ENCODE data around the gene MDM1.

MDM1 gene

DNA sequence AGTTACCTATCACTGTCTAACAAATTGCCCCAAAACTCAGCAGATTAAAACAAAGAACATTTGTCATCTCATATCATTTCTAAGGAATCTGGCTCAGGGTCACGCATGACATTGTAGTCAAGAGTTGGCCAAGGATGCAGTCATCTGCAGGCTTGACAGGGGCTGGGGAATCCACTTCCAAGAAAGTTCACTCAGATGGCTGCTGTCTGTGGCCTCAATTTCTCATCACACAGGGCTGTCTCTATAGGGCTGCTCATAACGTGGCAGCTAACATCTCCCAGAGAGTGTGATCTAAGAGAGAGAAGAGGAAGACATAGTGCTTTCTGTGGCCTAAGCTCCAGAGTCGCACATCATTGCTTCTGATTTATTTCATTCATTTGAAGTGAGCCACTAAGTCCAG, 61.8 kb downstream of the MDM1 start:
- no peak for DNase-seq

DNA sequence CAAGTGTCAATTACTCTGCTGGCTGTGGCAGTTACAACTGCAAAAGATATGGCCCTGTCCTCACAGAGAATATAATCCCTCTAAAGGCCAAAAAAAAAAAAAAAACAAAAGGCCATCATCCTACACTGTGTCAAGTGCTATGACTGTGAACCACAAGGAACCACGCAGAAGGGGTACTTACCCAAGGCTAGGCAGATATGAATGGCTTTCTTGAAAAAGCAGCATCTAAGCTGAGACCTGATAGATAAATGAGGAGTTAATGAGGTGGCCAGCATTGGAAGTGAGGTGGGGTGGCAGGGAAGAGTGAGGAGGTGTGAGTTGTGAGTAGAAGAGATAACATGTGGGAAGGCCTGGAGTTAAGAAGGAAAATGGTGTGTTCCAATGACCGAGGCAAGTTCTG, 62.4 kb downstream of the MDM1 start:
- DNase-seq: no peak

DNA sequence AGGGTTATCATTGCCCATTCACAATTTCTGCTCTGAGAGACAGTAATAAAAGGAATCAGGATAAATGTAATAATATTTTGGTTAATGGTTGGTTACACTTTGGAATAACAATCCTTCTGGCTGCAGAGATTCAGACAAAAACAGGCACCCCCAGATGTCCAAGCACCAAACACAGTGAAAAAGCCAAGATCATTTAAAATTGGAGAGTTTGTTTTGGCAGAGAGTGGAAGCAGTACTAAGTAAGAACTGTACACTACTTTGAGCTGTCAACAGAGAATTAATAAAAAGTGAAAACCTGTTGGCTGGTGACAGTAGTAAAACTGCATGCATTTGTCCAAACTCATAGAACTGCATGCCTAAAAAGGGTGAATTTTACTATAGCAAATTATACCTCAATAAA, 63.2 kb downstream of the MDM1 start:
- no peak for DNase-seq

DNA sequence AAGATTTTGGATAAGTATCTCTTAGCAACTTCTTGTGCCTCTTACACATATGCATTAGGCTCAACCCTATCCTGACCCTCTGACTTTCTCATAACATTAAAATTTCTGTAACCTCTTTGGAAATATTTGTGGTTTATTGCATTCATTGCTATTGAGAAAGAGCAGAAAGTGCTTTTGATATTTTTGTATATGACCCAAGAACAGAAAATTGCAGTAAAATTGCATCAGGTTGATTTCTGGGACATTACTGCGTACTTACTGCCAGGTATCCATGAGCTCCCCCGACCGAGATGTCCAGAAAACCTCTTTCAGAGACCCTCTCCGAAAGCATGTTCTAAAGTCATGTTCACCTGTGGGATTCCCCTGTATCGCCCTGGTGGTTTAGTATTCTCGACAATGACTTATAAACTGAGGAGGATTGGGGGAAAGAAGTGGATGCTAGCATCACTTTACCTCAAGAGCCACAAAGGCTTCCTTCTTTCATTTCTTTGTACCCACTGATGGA, 64.2 kb downstream of the MDM1 start:
- no peak for DNase-seq

DNA sequence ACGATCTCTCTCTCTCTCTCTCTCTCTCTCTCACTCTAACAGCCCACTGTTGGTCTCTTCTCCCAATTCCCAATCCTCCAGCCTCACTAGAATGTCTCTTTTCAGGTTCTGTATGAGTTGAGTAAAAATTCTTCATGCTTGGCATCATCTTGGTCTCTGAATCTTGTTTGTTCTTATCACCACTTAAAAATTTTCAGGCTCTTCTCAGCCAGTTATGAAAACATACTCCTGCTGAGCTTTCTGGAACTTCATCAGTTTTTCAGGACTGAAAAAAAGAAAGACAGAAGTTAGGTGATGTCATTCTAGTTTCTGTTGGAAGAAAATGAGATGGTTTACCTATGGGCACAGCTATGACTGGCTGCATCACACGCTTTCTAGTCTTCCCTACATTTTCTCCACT, 67.3 kb downstream of the MDM1 start:
- no peak for DNase-seq

DNA sequence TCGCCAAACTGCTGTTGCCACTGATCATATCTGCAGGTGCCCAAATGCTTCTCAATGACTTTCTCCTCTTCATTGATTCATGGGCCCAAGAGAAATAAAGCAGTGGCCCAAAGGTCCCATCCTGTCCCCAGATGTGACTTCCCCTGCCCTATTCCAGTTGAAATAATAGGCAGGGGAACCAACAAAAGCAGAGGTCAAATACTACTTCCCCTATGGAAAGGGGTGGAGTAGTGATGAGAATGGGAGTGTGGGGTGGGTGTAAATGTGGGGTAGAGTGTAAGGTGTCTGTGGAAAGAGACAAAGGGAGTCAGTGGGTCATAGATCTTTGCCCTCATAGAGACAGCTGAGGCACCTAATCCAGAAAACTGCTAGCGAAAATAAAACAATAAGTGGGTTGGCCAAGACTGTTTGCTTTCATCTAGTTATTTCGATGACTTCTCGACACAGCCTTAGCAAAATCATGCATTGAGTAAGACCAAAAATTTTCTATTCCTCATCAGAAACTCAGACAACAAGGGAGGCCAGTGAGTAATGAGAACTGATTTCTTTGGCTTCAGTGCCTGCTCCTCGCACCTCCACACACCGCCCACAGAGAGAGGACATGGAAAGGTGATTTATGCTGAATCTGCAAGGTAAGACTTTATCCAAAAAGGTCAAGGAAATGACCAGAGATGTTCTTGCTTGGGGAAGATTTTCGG, 67.9 kb downstream of the MDM1 start:
- no peak for DNase-seq

DNA sequence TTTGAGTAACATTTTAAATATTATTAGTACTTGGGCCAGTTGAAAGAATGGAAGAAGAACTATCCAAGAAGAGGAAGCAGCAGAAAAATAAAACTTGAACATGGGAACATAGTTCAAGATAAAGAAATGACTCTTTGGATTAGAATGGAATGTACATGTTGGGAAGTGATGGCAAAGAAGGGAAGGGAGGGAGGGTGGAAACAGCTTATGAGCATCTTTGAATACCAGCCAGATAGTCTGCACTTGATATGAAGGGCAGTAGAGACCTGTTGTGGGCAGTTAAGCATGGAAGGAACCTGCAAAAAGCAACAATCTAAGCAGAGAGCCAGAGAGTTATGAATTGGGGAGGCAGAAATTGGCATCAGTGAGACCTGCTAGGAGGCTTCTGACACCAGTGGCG, 68.8 kb downstream of the MDM1 start:
- DNase-seq: no peak

DNA sequence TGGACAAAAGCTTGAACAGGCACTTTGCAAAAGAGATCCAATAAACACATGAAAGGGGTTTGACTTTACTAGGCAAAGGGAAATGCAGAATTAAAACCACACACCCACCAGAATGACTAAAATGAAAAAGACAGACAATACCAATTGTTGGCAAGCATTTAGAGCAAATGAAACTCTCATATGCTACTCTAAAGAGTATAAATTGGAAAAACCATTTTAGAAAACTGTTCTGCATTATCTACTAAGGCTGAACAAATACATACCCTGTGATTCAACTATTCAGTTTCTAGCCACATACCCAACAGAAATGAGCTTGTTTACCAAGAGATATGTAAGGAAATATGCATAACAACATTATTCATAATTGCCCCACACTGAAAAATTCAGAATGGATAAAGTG, 70.3 kb downstream of the MDM1 start:
- DNase-seq: no peak

DNA sequence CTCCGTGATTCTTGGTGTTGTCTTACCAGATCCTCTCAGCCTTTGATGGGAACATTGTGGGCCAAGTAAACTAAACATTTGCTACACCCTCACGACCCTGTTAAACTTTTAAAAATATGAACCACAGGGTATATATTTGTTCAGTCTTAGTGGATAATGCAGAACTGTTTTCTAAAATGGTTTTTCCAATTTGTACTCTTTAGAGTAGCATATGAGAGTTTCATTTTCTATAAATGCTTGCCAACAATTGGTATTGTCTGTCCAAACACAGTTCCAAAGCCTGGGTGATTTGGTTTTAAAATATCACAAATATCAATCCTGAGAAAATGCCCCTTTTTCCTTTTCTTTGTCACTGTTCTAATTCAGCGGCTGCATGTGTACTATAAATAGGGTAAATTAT, 72.0 kb downstream of the MDM1 start:
- DNase-seq: no peak

DNA sequence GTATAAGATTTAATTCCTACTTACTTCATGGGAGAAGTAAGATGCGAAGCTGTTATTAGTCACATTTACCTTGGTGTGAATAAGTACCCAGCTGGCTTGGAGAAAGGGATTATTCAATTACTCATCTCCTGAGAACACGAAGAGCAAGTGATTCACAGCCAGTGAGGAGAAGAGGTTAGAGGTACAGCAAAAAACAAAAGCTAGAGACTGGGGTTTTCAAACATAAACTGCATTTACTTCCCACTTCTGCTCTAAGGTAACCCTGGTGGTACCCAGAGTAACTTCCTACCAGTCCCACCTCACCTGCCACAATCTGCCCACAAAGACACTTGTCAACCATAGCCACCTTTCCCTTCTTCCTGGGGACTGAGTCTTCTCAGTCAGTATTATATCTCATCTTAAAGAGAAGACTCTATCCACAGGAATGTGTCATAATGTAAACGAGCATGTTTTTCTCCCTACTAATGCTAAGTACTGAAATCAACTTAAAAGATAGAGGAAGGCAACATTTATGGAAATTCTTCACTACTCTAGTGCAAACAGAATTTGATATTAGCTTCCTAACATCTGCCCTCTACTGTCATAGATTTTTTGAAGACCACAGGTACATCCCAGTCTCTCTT, 72.7 kb downstream of the MDM1 start:
- DNase-seq: no peak

DNA sequence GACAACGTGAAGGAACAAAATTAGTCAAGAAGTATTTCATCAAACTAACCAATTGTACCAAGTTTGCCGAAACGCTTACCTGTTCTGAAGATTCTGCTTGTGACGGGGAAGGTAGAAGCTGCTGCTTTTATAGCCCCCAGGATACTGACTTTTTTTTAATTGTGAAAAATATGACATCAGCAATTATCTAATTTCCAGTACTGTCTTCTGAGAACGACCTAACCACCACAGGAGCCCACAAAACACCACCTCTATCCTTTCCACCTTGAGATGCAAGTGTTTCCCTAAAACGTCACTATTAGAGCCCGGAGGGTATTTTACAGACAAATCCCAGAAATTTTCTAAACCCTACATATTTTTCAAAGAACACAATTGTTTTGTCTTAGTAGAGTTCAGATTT, 78.7 kb downstream of the MDM1 start, which contains the start of gene IL22:
Gene IL22, minus strand, starts transcription at position 101 of the 400 bp plus-strand sequence. CDS start 156 bp downstream, outside the sequence.
- no peak for DNase-seq

DNA sequence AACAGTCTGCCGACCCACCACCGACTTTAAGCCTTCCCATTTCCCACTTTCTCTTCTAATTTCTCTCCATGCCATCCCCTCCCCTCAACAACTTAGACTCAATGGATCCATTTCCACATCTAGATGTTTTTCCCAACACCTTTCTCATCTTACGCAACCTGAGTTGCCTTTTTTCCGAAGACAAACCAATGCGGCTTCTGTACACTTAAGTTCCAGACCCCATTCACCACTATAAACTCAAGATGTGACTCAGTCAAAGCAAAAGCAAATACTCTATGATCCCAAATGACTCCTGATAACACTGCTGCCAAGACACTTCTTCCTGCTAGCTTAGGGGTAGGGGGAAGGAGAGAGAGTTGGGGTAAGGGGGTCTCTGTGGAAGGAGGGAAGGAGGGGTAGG, 80.1 kb downstream of the MDM1 start:
- DNase-seq: no peak

DNA sequence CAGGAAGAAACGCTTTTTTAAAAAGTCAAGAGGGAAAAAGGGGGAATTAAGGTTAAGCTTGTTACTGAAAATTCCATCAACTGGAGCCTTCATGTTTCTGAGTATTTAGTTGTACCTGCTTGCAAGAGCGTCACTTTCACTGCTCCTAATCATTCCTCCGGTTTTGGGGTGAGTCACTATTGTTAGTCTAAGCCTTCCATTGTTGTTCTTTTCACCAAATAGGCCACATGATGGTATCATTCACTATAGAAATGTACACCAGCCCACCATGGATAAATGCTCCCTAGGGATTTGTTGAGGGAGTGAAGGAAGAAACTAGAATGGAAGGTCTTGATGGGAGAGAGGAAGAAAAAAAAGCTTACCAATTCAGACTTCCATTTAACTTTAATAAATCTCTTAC, 81.7 kb downstream of the MDM1 start:
- no peak for DNase-seq

DNA sequence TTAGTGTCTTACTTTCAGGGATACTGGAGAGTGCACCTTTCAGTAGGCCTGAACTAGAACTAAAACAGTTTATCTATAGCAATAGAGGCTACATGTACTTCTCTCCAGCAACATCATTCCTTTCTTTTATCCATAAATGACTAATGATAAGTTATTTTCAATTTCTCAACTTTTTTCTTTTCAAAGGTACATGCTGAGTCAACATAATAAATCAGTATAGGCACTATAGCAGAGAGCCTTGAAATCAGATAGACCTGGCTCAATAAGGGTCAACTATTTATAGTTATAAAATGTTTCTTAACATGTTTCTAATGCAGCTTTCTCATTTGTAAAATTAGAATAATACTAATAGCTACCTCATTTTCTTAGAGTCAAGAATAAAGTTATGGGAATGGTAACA, 84.4 kb downstream of the MDM1 start:
- DNase-seq: no peak

DNA sequence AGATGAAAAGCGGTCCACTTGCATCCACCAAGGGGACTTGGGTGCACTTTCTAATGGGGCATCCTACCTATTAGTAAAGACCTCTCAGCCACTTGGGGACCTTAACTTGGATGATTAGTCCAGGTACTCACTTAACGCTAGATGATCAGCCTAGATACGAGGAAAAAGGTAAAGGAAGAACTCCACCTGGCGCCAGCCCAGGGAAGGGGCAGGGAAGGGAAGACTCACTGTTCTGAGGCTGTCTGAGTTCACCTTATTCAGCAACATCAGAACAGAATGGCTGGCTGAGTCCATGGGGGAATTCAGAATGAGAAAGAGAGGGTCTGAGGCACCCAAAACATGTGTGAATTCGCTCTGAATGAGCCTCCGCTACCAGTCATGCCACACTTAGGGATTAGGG, 85.8 kb downstream of the MDM1 start:
- DNase-seq: no peak

DNA sequence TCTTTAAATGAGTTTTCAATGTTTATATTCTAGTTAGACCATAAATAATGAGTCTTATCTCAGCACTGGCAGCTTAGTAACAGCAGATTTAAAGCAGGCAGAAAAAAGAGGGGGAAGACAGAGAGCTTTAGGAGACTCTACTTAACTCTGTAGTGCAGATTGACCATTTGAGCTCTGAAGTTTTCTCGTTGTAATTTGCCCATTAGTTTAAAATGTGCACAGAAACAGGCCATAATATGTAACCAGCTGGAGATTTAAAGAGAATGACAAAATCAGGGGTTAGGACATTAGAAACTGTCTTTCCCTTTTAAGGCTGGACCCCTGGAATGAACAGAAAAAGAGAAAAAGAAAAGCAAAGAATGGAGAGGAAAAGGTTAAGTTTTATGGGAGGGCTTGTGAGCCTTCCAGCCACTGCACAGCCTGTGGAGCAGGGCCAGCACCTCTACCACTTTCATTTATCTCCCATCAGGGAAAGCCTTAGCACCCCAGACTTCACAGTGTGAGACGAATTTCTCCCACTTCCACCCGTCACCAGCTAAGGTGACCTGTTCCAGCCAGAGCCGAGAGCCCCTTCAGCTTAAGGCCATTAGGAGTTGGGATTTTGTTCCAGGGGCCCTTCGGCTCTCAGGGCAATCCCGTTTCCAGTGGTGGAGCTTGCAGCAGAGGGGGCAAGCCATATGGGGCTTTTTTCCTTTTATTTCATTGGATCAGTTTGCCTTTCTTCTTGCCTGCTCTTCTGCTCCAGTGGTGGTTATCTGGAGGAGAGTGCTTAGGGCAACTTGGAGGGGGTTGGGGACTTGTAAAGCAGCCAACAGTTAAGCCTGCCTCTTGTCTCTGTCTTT, 86.8 kb downstream of the MDM1 start:
- DNase-seq: no peak
